HepG2 (cell line): Measurements from ENCODE around the gene LITAFD. TPM values are rescaled to one million over a fixed set of nuclear protein-coding genes. Genes with fewer than 3 reads are reported as not detected.
A peak's percentile ranks its signal among the peaks of the same experiment; 100 is the strongest.

ENCODE experiments used
- CAMTA2 ChIP-seq: sonication (generic); formaldehyde crosslinking; IDR thresholded peaks from 2 replicates; pipeline ENCODE4 v1.4.0; 2020; ENCODE audit warnings: mild to moderate bottlenecking, missing genetic modification reagents, borderline replicate concordance
- ELF1 ChIP-seq: sonication (generic); formaldehyde crosslinking; IDR thresholded peaks from 2 replicates; pipeline ENCODE4 v1.4.0; 2020; ENCODE audit warnings: missing genetic modification reagents
- ELF4 ChIP-seq: sonication (generic); formaldehyde crosslinking; IDR thresholded peaks from 2 replicates; pipeline ENCODE4 v1.5.0; 2020; ENCODE audit warnings: missing genetic modification reagents, mild to moderate bottlenecking, moderate library complexity, borderline replicate concordance
- FOXA3 ChIP-seq: IDR thresholded peaks from 2 replicates; pipeline ENCODE4 v1.6.1; 2016; ENCODE audit warnings: missing genetic modification reagents, missing compliant biosample characterization
- IKZF4 ChIP-seq: sonication (generic); formaldehyde crosslinking; IDR thresholded peaks from 2 replicates; pipeline ENCODE4 v1.5.1; 2020; ENCODE audit warnings: borderline replicate concordance, mild to moderate bottlenecking, low read depth, missing genetic modification reagents; ENCODE audit errors: not compliant biosample characterization
- LRRFIP1 ChIP-seq: sonication (generic); formaldehyde crosslinking; conservative IDR thresholded peaks from 2 replicates; pipeline ENCODE4 v1.4.0; 2020; ENCODE audit warnings: missing genetic modification reagents
- MLX ChIP-seq: IDR thresholded peaks from 2 replicates; pipeline ENCODE4 v1.6.1; 2016
- NONO ChIP-seq, 2 experiments: fragments of 450-650 bp in 1 of 2; sonication (generic) in 1 of 2; formaldehyde crosslinking in 1 of 2; IDR thresholded peaks in 1 of 2; conservative IDR thresholded peaks in 1 of 2; 2 replicates each; pipeline versions ENCODE4 v1.6.1 to v1.8.0; 2017 to 2022; ENCODE audit warnings: mild to moderate bottlenecking in 1 of 2, missing genetic modification reagents in 1 of 2, moderate library complexity in 1 of 2
- SNAPC4 ChIP-seq: sonication (generic); formaldehyde crosslinking; IDR thresholded peaks from 2 replicates; pipeline ENCODE4 v1.4.0; 2020; ENCODE audit warnings: mild to moderate bottlenecking, missing genetic modification reagents
- ZNF12 ChIP-seq: sonication (generic); formaldehyde crosslinking; IDR thresholded peaks from 2 replicates; pipeline ENCODE4 v1.5.0; 2020; ENCODE audit warnings: missing genetic modification reagents
- ZNF251 ChIP-seq: sonication (generic); formaldehyde crosslinking; IDR thresholded peaks from 2 replicates; pipeline ENCODE4 v1.9.0; 2021; ENCODE audit warnings: mild to moderate bottlenecking, missing genetic modification reagents
- ZNF253 ChIP-seq: sonication (generic); formaldehyde crosslinking; IDR thresholded peaks from 2 replicates; pipeline ENCODE4 v1.8.0; 2022; ENCODE audit warnings: mild to moderate bottlenecking, missing genetic modification reagents, borderline replicate concordance
- ZNF496 ChIP-seq: sonication (generic); formaldehyde crosslinking; IDR thresholded peaks from 2 replicates; pipeline ENCODE4 v1.8.1; 2023; ENCODE audit warnings: mild to moderate bottlenecking, moderate library complexity, missing genetic modification reagents; ENCODE audit not compliant: insufficient replicate concordance
- ZNF512B ChIP-seq: sonication (generic); formaldehyde crosslinking; IDR thresholded peaks from 2 replicates; pipeline ENCODE4 v1.5.1; 2020; ENCODE audit warnings: missing genetic modification reagents, mild to moderate bottlenecking, borderline replicate concordance
- polyA plus RNA-seq, 8 experiments: library from polyadenylated mRNA; depleted of rRNA in 3 of 8; stranded (reverse) in 7 of 8; unstranded in 1 of 8; fragments of >200 nt; fragmentation: Illumina TruSeq in 4 of 8; extraction: Trizol in 4 of 8; gene quantifications; 2 replicates each; pipeline versions ENCODE4 v1.2.1 to v1.2.3, GENCODE V29; 2011 to 2016; ENCODE audit warnings: low read depth in 4 of 8, missing spikeins in 1 of 8, mixed read lengths in 1 of 8; ENCODE audit not compliant: insufficient read depth in 1 of 8
- total RNA-seq, 5 experiments: library from RNA; depleted of rRNA; stranded (reverse); fragments of >200 nt; fragmentation: Illumina TruSeq; extraction: Trizol; gene quantifications; 2 replicates each; pipeline ENCODE4 v1.2.3, GENCODE V29; 2016; ENCODE audit warnings: low read depth in 1 of 5

LITAFD gene
- total and polyA plus RNA-seq, 2 of the 13 experiments (the other 11 are each of a cell fraction or from before 2014, with no cell fraction given), result not detected

DNA sequence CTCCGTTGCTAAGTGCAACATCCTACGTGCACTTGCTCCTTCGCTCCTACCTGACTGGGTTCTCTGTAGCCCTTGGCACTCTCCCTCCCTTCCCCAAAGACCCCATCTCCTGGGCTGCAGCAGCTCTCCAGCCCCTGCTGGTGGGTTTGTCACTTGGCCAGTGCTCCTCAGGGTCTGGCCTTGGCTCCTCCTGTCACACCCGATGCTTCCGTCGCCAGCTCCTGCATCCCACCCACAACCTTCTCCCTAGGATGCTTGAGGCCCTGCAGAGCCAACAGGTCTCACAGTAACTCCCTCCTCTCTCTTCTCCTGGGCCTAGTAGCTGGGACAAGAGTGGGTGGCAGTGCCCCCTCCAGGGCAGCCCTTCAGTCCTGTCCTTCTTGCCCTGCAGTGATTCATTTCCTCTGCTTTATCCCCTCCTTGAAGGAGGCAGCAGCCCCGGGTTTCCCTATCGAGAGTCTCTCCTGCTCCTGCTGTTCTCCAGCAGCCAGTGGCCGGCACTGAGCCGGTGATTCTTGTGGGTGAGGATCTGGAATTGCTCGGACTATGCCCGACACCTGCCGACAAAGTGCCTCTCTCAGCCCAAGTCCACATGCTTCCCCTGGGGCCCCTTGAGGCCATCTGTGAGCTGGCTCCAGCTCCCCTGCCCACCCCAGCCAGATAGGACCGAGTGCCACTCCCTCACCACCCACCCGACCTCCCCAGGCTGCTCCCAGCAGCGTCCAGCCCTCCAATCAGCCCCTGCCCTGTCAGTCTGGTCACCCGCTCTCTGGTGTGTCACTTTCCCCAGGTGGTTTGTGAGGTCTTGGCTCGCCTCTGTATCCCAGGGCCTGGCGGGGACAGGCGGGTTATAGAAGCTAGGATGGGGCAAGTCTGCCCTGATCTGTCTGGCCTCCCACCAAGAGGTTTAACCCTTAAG is 3.8 kb downstream of the LITAFD start (continued):
- TF ChIP-seq SNAPC4 (CRISPR knock-in tag) (no peak), ELF1 (CRISPR knock-in tag) (no peak), NONO (IDR thresholded peaks at IDR 0.05) (no peak), NONO (CRISPR knock-in tag; conservative IDR thresholded peaks at IDR 0.05) (0 out of 2 replicates have a peak, but pooled peaks have one; percentile 56), ZNF12 (CRISPR knock-in tag) (no peak), ZNF253 (CRISPR knock-in tag) (no peak), ZNF512B (CRISPR knock-in tag) (no peak), ELF4 (CRISPR knock-in tag) (no peak), ZNF251 (CRISPR knock-in tag) (no peak), CAMTA2 (no peak), IKZF4 (CRISPR knock-in tag) (peak; percentile 29), MLX (CRISPR knock-in tag) (no peak), FOXA3 (CRISPR knock-in tag) (no peak), LRRFIP1 (CRISPR knock-in tag) (no peak), ZNF496 (no peak)
